HG03469 (cell line): ENCODE data around the gene CCDC33.

Experiments
- ATAC-seq: cut with Tn5 transposase; IDR thresholded peaks from one replicate; pipeline ENCODE4 v1.9.1; 2021; ENCODE audit warnings: mild to moderate bottlenecking, moderate library complexity, moderate number of reproducible peaks; ENCODE audit not compliant: unreplicated experiment

The CCDC33 gene

DNA sequence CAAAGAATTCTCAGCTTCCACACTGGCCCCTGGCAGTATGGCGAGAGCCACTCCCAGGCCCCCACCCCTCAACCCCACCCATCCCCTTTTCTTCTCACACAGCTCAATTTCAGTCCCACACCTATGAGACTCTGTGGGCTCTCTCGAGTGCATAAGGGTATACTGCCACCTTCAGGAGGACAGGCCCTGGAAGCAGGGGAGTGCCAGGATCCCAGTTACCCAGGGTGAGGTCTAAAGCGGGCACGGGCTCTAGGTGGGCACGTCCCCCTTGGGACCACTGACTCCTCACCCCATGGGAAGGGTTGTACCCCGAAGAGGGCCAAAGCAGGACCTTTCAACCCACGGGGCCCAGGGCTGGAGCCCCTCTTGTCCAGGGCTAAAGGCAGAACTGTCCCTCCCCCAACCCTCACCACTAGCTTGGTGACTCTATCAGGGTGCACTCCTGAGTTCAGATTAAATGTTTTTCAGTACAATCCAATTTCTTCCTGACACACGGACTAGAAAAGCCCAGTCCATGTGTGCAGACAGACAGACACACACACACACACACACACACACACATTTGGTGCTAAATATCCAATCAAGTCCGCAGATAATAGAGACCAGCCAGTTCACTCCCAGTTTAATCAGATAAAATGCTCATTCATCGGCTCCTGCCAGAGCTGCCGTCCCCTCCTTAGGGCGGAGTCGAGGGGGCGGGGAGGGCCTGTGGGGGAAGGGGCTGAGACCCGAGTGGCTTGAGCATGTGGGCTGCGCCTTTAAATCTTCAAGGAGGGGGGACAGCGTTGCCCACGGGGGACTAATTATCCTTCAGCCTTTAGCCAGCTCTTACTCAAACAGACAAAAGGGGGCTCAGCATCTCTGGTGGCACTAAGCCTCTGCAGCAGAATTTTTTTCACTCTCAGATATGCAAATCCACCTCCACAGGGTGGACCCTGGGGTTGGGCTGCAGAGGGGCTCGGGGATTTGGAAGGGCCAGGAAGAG is 72.0 kb downstream of the CCDC33 start:
- no peak for ATAC-seq

- ATAC-seq, result no peak
Observed at GRCh38 chr15:74311734-74312444, 75.8 kb downstream of the CCDC33 start.

GRCh38 chr15:74312445-74313007 is 76.4 kb downstream of the CCDC33 start:
- no peak for ATAC-seq

DNA sequence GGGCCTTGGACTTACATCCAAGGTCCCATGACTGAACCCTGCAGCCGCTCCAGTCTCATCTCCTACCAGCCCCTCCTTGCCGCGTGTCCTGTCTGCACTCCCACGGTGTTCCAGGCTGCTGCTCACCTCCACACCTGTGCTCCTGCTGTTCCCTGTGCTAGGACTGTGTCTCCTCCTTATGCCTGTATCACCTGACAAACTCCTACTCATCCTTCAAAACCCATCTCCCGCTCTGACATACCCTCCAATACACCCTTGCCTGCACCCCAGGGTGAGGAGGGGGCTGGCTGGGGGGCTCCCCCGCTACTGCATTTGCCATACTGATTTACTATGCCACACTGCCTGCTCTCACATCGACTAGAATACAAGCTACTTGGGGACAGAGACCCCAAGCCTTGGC is 77.8 kb downstream of the CCDC33 start:
- no peak for ATAC-seq

DNA sequence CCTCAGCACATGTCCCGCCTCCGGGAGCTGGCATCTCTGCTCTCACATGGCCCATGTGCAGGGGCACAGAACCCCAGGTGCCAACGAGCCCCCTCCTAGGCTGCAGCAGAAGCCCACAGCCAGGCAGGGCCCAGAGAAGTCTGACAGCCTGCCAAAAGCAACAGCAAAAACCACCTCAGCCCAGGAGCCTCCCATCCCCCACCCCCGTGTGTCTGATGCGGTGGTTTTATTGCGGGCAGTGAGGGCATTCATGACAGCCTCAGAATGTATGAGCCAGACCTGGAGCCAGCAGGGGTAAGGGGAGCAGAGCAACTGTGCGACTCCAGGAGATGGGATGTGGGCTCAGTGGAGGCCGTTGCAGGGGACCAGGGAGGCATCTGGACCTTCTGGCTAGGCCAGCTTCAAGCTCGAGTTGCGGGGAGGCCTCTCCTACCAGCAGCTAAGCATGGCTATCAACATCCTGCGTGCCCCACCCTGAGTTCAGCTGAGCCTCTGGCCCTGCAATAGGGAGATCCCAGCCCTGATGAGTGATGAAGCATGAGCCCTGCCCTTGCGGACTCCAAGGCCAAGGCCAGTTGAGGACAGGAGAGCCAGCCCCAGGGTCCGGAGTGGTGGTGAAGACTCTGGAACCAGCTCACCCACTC is 78.8 kb downstream of the CCDC33 start:
- no peak for ATAC-seq

GRCh38 chr15:74315626-74316025 is 79.5 kb downstream of the CCDC33 start:
- no peak for ATAC-seq

DNA sequence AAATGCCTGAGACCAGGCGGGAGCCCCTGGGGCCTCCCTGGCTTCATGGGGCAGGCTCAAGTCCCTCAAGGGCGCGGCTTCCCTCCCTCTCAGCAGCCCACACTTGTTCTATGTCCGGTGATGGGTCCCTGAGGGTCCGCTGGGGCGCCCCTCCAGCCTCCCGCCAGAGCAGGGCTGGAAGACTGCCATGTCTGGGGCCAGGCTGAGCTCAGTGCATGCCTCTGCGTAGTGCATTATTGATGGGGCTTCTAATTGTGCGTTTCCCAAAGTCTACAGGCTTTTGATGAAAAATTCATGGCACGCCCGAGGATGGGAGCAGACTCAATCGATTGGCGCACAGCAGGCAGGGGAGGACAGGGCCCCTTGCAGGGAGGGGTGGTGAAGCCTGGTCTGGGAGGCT is 80.0 kb downstream of the CCDC33 start:
- ATAC-seq, result no peak

GRCh38 chr15:74317820-74318375 is 81.8 kb downstream of the CCDC33 start:
- ATAC-seq, result no peak

DNA sequence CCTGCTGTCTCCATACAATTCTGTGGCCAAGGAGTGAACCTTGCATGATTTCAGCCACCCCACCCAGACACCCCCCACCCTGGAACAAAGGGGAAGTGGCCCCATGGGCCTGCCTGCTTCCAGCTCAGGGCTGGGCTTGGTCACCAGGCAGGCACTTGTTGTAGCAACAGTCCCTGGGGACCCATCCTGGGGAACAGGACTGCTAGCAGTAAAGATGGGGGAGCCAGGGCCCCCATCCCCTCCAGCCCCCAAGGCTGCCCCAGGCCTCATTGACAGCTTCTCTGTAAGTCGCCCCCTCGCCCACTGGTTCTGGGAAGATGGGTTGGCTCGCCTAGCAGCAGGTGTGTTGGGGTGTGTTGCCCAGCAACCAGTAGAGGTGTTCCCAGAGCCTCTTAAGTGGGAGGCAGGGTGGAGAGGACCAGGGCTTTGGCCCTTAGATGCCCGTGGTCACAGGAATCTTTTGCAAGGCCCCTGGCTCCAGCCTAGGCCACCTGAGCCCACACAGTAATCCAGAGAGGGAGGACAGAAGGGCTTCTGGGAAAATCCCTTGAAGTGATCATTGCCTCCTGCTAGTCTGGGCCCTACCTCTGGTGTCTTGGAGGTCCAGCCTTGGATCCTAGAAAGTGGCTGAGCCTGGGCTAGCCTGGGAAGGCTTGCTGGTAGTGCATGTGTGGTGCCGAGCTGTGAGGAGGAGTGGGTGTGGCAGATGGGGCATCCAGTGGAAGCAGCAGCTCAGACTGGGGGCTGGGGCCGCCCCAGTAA is 82.4 kb downstream of the CCDC33 start:
- no peak for ATAC-seq

DNA sequence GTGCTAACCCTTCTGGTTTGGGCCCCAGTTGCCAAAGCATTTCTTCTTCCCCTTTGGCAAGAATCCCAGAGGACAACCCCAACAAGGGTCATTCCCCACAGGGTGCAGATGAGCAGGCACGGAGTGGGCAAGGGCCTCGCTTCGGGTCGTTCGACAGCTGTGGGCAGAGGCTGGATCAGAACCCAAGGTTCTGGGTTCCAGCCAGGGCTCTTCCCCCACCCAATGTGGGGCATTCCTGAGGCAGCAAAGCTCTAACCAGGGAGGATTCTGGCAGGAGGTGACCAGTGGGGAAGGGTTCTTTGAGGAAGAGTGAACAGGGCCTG is 83.0 kb downstream of the CCDC33 start:
- no peak for ATAC-seq

- ATAC-seq, result no peak
Observed at GRCh38 chr15:74319596-74320351, 83.6 kb downstream of the CCDC33 start.

DNA sequence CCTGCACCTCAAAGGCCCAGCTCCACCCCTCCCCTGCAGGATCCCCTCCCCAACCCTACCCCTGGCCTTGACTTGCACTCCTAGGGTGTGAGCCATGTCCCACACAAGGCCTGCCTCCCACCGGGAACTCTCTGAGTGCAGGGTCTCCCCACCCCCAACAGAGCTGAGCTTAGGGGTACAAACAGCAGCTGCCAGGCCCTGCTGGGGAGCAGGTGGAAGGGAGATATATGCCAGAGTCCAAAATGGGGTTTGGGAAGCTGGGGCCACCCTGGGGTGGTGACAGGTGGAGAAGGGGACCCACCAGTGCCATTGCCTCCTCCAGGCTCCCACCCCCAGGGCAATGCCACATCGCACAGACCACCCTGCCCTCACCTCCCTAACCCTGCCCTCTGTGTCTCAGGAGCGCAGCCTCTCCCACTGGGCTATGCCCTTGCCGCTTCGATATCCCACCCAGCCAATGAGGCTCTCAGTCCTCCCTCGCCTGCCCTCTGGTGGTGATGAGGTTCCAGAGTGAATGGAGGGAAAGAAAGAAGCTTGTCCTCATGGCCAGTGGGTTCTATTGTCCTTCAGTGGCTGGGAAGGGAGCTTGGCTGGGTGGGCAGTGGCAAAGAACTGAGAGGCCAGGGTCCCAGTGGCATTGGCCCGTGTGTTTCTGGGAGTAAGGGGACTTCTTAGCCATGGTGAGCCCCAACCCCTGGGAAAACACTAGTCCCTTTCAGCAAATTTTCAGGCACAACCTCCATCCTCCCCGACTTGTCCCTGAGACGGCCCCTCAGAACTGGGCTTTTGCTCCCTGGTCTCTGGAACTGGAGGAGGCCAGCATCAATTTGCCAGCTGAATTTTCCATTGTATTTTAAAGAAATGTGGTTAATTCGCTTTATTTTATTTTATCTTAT is 84.5 kb downstream of the CCDC33 start:
- no peak for ATAC-seq

DNA sequence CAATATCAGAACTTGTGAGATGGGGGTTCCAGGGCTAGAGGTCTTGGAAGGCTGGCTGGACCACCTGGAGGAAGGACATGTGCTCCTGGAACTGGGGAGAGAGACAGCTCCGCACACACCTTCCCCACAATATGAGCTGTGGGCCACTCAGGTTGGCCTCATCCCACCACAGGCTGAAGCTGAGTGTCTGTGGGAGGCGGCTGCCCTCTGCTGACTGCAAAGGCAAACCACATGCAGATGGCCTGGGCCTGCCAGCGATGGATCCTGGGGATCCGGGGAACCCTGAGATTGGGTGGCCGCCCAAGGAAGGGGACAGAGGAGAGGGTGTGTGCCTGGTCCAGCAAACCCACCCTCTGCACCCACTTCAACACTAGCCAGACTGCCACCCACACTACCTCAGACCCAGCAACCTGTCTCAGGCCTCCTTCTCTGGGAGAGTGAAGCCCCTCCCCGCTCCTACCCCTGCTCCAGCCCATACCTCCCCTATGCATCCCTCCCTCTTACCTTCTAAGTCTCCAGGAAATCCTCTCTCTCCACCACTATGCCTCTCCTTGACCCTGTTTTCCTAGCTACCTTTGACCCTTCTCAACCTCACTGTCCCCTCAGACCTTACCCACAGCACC is 86.5 kb downstream of the CCDC33 start:
- ATAC-seq, result no peak

GRCh38 chr15:74324714-74325113 is 88.6 kb downstream of the CCDC33 start:
- no peak for ATAC-seq

- ATAC-seq, result no peak
Observed at GRCh38 chr15:74326746-74327145, 90.6 kb downstream of the CCDC33 start.

GRCh38 chr15:74327756-74328155 is 91.6 kb downstream of the CCDC33 start:
- ATAC-seq, result no peak

DNA sequence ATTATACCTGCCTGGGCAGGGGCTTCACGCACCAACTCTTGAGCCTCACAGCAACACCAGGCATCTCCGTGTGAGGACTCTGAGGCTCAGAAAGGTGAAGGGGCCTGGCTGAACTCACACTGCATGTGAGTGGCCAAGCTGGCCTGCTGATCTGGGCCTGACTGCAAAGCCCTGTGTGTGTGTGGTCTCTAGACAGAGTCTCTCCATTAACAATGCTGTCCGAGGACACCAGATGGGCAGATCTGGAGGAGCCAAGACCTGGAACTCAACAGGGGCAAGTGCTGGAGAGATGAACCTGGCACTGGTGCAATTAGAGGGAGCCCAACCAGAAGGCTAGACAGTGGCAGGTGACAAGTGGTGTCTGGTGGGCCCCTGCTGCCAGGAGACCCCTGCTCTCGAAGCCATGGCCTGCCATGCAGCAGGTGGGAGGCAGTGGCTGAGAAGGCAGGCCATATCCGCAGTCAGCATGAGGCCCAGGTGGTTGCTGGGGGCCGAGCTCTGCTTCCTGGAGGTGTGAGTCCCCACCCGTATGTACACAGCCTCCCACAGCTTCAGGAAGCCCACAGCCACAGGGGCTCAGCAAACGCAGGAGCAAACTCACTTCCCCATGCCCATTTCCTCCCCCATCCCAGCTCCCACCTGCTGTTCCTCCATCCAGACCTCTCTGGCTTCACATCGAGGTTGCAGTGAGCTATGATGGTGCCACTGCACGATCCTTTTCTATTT is 92.4 kb downstream of the CCDC33 start:
- ATAC-seq, result no peak
